OCI-LY1 (cell line): ENCODE measurements around the gene ST6GALNAC3.

Experiments used
- H2AFZ ChIP-seq: fragments of 200-600 bp; sonication (generic), shearing (Covaris generic); 2 replicates; pipeline ENCODE4 v1.6.0; 2014; ENCODE audit warnings: antibody characterized with exemption, mild to moderate bottlenecking, low read length
- H3F3A ChIP-seq: fragments of 200-600 bp; sonication (generic), shearing (Covaris generic); 2 replicates; pipeline ENCODE4 v1.6.0; 2014; ENCODE audit warnings: mild to moderate bottlenecking, antibody characterized with exemption, low read length, moderate library complexity; ENCODE audit not compliant: insufficient read depth
- H3K27ac ChIP-seq: fragments of 200-600 bp; sonication (generic); 2 replicates; pipeline ENCODE4 v1.5.1; 2014; ENCODE audit warnings: low read length, mixed run types, mild to moderate bottlenecking, low read depth; ENCODE audit not compliant: poor library complexity, severe bottlenecking
- H3K27me3 ChIP-seq: fragments of 200-600 bp; sonication (generic); 2 replicates; pipeline ENCODE4 v1.6.0; 2014; ENCODE audit warnings: antibody characterized with exemption, mild to moderate bottlenecking, low read length, moderate library complexity; ENCODE audit not compliant: insufficient read depth
- H3K36me3 ChIP-seq: fragments of 200-600 bp; sonication (generic); 2 replicates; pipeline ENCODE4 v1.6.1; 2014; ENCODE audit warnings: mild to moderate bottlenecking, antibody characterized with exemption, low read length, moderate library complexity, mixed read lengths; ENCODE audit not compliant: insufficient read depth
- H3K4me1 ChIP-seq: fragments of 200-600 bp; sonication (generic); 2 replicates; pipeline ENCODE4 v1.5.1; 2014; ENCODE audit warnings: mild to moderate bottlenecking, low read length, moderate library complexity; ENCODE audit not compliant: insufficient read depth, severe bottlenecking
- H3K4me2 ChIP-seq: fragments of 200-600 bp; sonication (generic), shearing (Covaris generic); 2 replicates; pipeline ENCODE4 v1.6.1; 2014; ENCODE audit warnings: low read length
- H3K4me3 ChIP-seq: fragments of 200-600 bp; sonication (generic); 2 replicates; pipeline ENCODE4 v1.5.1; 2014; ENCODE audit warnings: low read length, low read depth, mild to moderate bottlenecking, mixed read lengths; ENCODE audit not compliant: poor library complexity, severe bottlenecking
- H3K79me2 ChIP-seq: fragments of 200-600 bp; shearing (Covaris generic); 2 replicates; pipeline ENCODE4 v1.6.1; 2016; ENCODE audit warnings: mixed run types, low read length, mixed read lengths; ENCODE audit not compliant: insufficient read depth
- H3K9ac ChIP-seq: fragments of 200-600 bp; sonication (generic), shearing (Covaris generic); 2 replicates; pipeline ENCODE4 v1.6.1; 2014; ENCODE audit warnings: mild to moderate bottlenecking, low read length, mixed read lengths
- H3K9me2 ChIP-seq: fragments of 200-600 bp; sonication (generic), shearing (Covaris generic); 2 replicates; pipeline ENCODE4 v1.6.1; 2014; ENCODE audit warnings: low read depth, mild to moderate bottlenecking, low read length, mixed read lengths
- H3K9me3 ChIP-seq: fragments of 200-600 bp; shearing (Covaris generic); 2 replicates; pipeline ENCODE4 v1.6.1; 2014; ENCODE audit warnings: low read length, mixed read lengths
- H4K20me1 ChIP-seq: fragments of 200-600 bp; sonication (generic), shearing (Covaris generic); 2 replicates; pipeline ENCODE4 v1.6.0; 2016; ENCODE audit warnings: mild to moderate bottlenecking, low read length; ENCODE audit not compliant: insufficient read depth
- EZH2 ChIP-seq: fragments of 200-600 bp; sonication (generic), shearing (Covaris generic); IDR thresholded peaks from 2 replicates; pipeline ENCODE4 v1.8.0; 2017; ENCODE audit warnings: borderline replicate concordance, mixed run types, mild to moderate bottlenecking, antibody characterized with exemption, low read length, moderate library complexity, mixed read lengths
- TF ChIP-seq, protein P1 (sequence below): fragments of 200-600 bp; sonication (generic), shearing (Covaris generic); IDR thresholded peaks from 2 replicates; pipeline ENCODE4 v1.5.1; 2017; ENCODE audit warnings: mild to moderate bottlenecking, antibody characterized with exemption, low read length, moderate library complexity, mixed read lengths

The ST6GALNAC3 gene

DNA sequence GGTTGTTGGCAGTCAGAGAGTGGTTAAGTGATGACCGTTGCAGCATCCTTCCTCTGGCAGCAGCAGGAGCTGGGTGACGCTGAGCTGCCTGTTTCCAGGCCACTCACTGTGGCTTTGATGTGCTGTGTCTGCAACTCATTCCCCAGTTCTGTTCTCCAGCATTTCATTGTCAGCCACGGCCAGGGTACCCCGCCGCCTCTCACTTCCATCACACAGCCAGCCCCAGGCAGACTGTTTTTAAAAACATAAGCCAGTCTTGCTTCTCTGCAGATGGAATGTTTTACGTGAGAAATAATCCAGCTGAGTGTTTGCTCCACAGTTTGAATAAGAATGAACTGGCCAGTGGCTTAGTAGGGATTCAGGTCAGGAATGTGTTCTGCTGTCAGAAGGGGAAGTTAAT, 21.5 kb upstream of the ST6GALNAC3 start:
- H3K27ac ChIP-seq: no peak overlapping the region
- no peak overlapping the region for H3K4me3 ChIP-seq
- no peaks in the 10 kb centered on the region for H3K27me3 ChIP-seq
- no peaks in the 10 kb centered on the region for H4K20me1 ChIP-seq
- no peaks in the 10 kb centered on the region for H3K4me1 ChIP-seq
- TF ChIP-seq EZH2: no peak
- TF ChIP-seq, protein P1, sequence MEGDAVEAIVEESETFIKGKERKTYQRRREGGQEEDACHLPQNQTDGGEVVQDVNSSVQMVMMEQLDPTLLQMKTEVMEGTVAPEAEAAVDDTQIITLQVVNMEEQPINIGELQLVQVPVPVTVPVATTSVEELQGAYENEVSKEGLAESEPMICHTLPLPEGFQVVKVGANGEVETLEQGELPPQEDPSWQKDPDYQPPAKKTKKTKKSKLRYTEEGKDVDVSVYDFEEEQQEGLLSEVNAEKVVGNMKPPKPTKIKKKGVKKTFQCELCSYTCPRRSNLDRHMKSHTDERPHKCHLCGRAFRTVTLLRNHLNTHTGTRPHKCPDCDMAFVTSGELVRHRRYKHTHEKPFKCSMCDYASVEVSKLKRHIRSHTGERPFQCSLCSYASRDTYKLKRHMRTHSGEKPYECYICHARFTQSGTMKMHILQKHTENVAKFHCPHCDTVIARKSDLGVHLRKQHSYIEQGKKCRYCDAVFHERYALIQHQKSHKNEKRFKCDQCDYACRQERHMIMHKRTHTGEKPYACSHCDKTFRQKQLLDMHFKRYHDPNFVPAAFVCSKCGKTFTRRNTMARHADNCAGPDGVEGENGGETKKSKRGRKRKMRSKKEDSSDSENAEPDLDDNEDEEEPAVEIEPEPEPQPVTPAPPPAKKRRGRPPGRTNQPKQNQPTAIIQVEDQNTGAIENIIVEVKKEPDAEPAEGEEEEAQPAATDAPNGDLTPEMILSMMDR: no peak
- H3F3A ChIP-seq: no peaks in the 10 kb centered on the region
- H2AFZ ChIP-seq: no peak overlapping the region
- no peaks in the 10 kb centered on the region for H3K79me2 ChIP-seq
- H3K9me2 ChIP-seq: no peaks in the 10 kb centered on the region
- no peak overlapping the region for H3K4me2 ChIP-seq
- no peaks in the 10 kb centered on the region for H3K9me3 ChIP-seq
- no peaks in the 10 kb centered on the region for H3K36me3 ChIP-seq
- H3K9ac ChIP-seq: no peak overlapping the region

- H3K4me1 ChIP-seq: no peaks in the 10 kb centered on the region
- H3K4me2 ChIP-seq: no peak overlapping the region
- TF ChIP-seq, protein P1: no peak
- no peak for TF ChIP-seq EZH2
- H3K4me3 ChIP-seq: no peak overlapping the region
- H3K9ac ChIP-seq: no peak overlapping the region
- no peaks in the 10 kb centered on the region for H3K79me2 ChIP-seq
- no peaks in the 10 kb centered on the region for H3K9me2 ChIP-seq
- H3K9me3 ChIP-seq: no peaks in the 10 kb centered on the region
- no peaks in the 10 kb centered on the region for H4K20me1 ChIP-seq
- H2AFZ ChIP-seq: no peak overlapping the region
- H3K27me3 ChIP-seq: no peaks in the 10 kb centered on the region
- H3K36me3 ChIP-seq: no peaks in the 10 kb centered on the region
- no peak overlapping the region for H3K27ac ChIP-seq
- H3F3A ChIP-seq: no peaks in the 10 kb centered on the region
These were observed 20.2 kb upstream of the ST6GALNAC3 start for GRCh38 chr1:76054359-76054758.

DNA sequence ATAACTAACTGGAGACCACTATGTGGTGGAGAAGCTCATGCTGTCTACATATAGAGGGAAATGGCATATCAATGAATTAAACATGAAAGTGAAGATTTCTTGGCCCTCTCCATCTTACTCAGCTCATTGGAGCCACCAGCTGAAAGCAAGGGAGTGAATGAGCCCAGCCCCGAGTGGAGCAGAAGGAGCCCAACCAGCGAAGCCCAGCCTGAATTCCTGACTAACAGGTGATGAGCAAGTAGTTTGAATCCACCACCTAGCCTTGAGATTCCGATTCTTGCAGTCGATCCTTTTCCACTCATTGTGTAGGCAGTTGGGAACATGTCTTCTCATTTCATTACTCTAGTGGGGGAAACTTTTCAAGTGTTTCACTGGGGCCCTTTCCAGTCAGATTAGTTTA, 18.6 kb upstream of the ST6GALNAC3 start:
- TF ChIP-seq EZH2: no peak
- TF ChIP-seq, protein P1: no peak
- Histone ChIP-seq H3K27ac (no peak overlapping the region), H3K4me2 (no peak overlapping the region), H3F3A (no peaks in the 10 kb centered on the region), H3K9ac (no peak overlapping the region), H4K20me1 (no peaks in the 10 kb centered on the region), H3K9me2 (no peaks in the 10 kb centered on the region), H3K36me3 (no peaks in the 10 kb centered on the region), H3K27me3 (no peaks in the 10 kb centered on the region), H3K4me3 (no peak overlapping the region), H2AFZ (no peak overlapping the region), H3K9me3 (no peaks in the 10 kb centered on the region), H3K4me1 (no peaks in the 10 kb centered on the region), H3K79me2 (no peaks in the 10 kb centered on the region)
